Aorta (tissue), 5 donors: ENCODE results near the gene LSP1. TPM values are rescaled to one million over a fixed set of nuclear protein-coding genes. Genes with fewer than 3 reads are reported as not detected.

Experiments used
- ATAC-seq: fragments of 200-7000 bp; cut with Tn5 transposase; one replicate; pipeline ENCODE4 v1.9.1; 2022; ENCODE audit warnings: moderate library complexity; ENCODE audit not compliant: low FRiP score
- DNase-seq, 2 donors: peaks; one replicate each; pipeline ENCODE4 v3.0.0-alpha.2; 2020
- H3K27ac ChIP-seq, 2 donors: one replicate each; pipeline ENCODE4 v1.5.1; 2013; ENCODE audit warnings: low read length in 2 of 2, mild to moderate bottlenecking in 2 of 2, moderate library complexity in 2 of 2, control low read depth in 1 of 2, inconsistent platforms in 1 of 2, low read depth in 1 of 2
- H3K27me3 ChIP-seq, 2 donors: one replicate each; pipeline ENCODE4 v1.6.1; 2013; ENCODE audit warnings: control low read depth in 1 of 2, low read length in 1 of 2, mild to moderate bottlenecking in 1 of 2, moderate library complexity in 1 of 2; ENCODE audit not compliant: insufficient read depth in 2 of 2, control insufficient read depth in 1 of 2
- H3K36me3 ChIP-seq, 2 donors: one replicate each; pipeline ENCODE4 v1.6.1; 2013; ENCODE audit warnings: control low read depth in 1 of 2, low read length in 1 of 2, mild to moderate bottlenecking in 1 of 2; ENCODE audit not compliant: insufficient read depth in 2 of 2, control insufficient read depth in 1 of 2
- H3K4me1 ChIP-seq, 2 donors: one replicate each; pipeline ENCODE4 v1.6.1; 2013; ENCODE audit warnings: low read length in 2 of 2, control low read depth in 1 of 2, mild to moderate bottlenecking in 1 of 2, moderate library complexity in 1 of 2; ENCODE audit not compliant: insufficient read depth in 2 of 2, control insufficient read depth in 1 of 2
- H3K4me3 ChIP-seq, 2 donors: one replicate each; pipeline ENCODE4 v1.5.1; 2013; ENCODE audit warnings: low read length in 2 of 2, control low read depth in 1 of 2, mild to moderate bottlenecking in 1 of 2
- H3K9me3 ChIP-seq: one replicate; pipeline ENCODE4 v1.6.1; 2013; ENCODE audit warnings: mild to moderate bottlenecking, low read length; ENCODE audit not compliant: control insufficient read depth
- WGBS, 2 donors: extraction: QIAGEN DNeasy Blood & Tissue Kit; methylation state at CpG; one replicate each; pipeline ENCODE4 v1.1.7; 2013; 5-methylcytosine and 5-hydroxymethylcytosine counted together
- intact Hi-C, 2 donors: fragments of 100-400 bp; cut with DNase I; formaldehyde crosslinking; loops; one replicate each; pipeline versions ENCODE4 v1.14.2 to v1.15.0; 2022
- polyA plus RNA-seq, 2 donors: library from polyadenylated mRNA; stranded (reverse); fragments of 200-250 nt; gene quantifications; one replicate each; pipeline ENCODE4 v1.2.3, GENCODE V29; 2013
- total RNA-seq, 2 donors: library from RNA; stranded (reverse); fragmentation: NEBNext Ultra II Directional; extraction: Animal tissue kit (Norgen Biotek cat#: 25700); gene quantifications; one replicate each; pipeline ENCODE4 v1.2.1, GENCODE V29; 2021
- donor health status: healthy with polysubstance abuse.
- donor health status: Bipolar disorder and iron deficiency.
- donor health status: DM: no; HTN: no; CAD: no.
- donor health status: DM: no; HTN: no; CAD: no.
- donor health status: DM: yes; HTN: yes; CAD: no.

Gene LSP1
- total and polyA plus RNA-seq, 4 donors, result 12.0 to 128 (median 42.8) TPM

GRCh38 chr11:1822648-1823375 is 30.1 kb upstream of the LSP1 start:
- Histone ChIP-seq H3K36me3 (no peaks in the 10 kb centered on the region), H3K27me3 (no peaks in the 10 kb centered on the region), H3K4me3 (no peak overlapping the region), H3K4me1 (no peaks in the 10 kb centered on the region), H3K9me3 (no peaks in the 10 kb centered on the region), H3K27ac (no peak overlapping the region)
- DNase-seq (no peak), ATAC-seq (no peak)
- WGBS, 2 donors, result 41 to 55% methylated on average over 8 of the region's 8 CpGs
- intact Hi-C loops, result loop anchor here in 1 of 2 donors (5.0 kb wide), 1 partner anchor 56 kb away; no protein-coding TSS in a partner anchor

- H3K27me3 ChIP-seq, result no peaks in the 10 kb centered on the region
- no peak for ATAC-seq
- intact Hi-C loops, result loop anchor here in 1 of 2 donors (5.0 kb wide), 1 partner anchor 56 kb away; no protein-coding TSS in a partner anchor
- H3K36me3 ChIP-seq, result no peaks in the 10 kb centered on the region
- DNase-seq, result no peak
- no peaks in the 10 kb centered on the region for H3K9me3 ChIP-seq
- no peaks in the 10 kb centered on the region for H3K4me1 ChIP-seq
- no peak overlapping the region for H3K4me3 ChIP-seq
- no peak overlapping the region for H3K27ac ChIP-seq
- WGBS, 2 donors, result 94% methylated on average over 19 of the region's 19 CpGs
These were observed 29.3 kb upstream of the LSP1 start for GRCh38 chr11:1823376-1824220.

DNA sequence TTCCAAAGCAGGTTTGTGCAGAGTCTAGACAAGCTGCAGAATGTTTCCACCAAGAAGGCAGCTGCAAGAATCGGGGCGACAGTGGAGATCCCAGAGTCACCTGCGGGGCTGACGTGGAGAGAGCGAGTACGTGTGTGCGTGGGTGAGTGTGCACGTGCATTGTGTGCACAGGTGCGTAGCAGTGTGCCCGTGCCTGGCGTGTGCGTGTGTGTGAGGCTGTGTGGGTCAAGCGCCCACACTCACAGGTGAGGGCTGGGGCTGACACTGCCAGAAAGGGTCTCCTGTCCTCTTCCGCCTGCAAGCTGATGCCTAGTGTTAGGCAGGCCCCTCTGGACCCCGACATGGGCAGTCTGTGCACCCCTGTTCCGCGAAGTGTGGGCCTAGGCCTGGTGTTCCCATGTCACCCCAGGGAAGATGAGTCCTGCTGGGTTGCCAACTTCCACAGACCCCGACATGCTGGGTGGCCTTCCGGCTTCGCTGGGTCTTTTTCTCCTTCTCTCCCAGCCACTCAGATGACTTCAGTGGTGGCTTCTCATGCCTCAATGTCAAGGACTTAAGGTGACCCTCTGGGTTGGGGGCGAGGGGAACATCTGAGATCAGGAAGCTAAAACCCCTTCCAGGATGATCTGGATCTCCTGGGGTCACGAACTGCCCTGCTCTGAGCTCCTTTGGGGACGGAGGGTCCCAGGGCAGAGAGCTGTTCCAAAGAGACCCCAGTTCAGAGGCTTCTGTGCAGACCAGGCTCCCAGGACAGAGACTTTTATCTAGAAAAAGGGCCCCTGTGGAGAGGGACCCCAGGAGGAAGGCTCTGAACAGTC is 28.5 kb upstream of the LSP1 start:
- Histone ChIP-seq H3K4me3 (no peak overlapping the region), H3K36me3 (no peaks in the 10 kb centered on the region), H3K27me3 (no peaks in the 10 kb centered on the region), H3K9me3 (no peaks in the 10 kb centered on the region), H3K27ac (peak overlapping the region in 1 of 2 donors; percentile 91), H3K4me1 (no peaks in the 10 kb centered on the region)
- no peak for ATAC-seq
- WGBS, 2 donors, result 92 to 95% methylated on average over 23 of the region's 23 CpGs
- DNase-seq, result no peak
- intact Hi-C loops, result loop anchor here (5.0 kb wide), 3 partner anchors 57 to 267 kb away; no protein-coding TSS in a partner anchor

GRCh38 chr11:1825039-1825740 is 27.7 kb upstream of the LSP1 start:
- Histone ChIP-seq H3K4me1 (no peaks in the 10 kb centered on the region), H3K9me3 (no peaks in the 10 kb centered on the region), H3K36me3 (no peaks in the 10 kb centered on the region), H3K4me3 (no peak overlapping the region), H3K27ac (peak overlapping the region in 1 of 2 donors; percentile 91), H3K27me3 (no peaks in the 10 kb centered on the region)
- 71 to 83% methylated on average over 26 of the region's 26 CpGs for WGBS, 2 donors
- intact Hi-C loops, result loop anchor here (5.0 kb wide), 2 partner anchors 78 to 268 kb away; no protein-coding TSS in a partner anchor
- no peak for ATAC-seq
- peak; percentile 72 to 80 for DNase-seq

DNA sequence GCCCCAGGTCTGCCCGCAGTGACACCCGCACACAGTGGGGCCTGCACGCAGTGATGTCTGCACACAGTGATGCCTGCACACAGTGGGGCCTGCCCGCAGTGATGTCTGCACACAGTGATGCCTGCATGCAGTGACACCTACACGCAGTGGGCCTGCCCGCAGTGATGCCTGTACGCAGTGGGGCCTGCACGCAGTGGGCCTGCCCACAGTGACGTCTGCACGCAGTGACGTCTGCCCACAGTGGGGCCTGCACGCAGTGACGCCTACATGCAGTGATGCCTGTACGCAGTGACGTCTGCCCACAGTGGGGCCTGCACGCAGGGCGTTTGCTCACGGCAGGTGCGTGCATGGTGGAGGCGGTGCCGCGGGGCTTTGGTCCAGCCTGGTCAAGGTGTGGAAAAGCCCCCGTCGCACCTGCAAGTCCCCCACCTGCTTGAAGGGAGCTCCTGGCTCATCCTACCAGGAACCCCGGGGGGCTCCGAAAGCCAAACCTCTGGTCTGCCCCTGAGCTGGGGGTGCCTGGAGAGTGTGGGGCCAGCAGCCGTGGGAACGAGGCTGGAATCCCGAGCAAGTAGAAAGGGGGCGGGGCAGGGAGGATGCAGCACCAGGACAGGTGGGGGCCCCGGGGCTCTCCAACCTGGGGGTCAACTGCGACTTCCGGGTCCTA is 27.0 kb upstream of the LSP1 start:
- Histone ChIP-seq H3K36me3 (no peaks in the 10 kb centered on the region), H3K4me3 (no peak overlapping the region), H3K9me3 (no peaks in the 10 kb centered on the region), H3K4me1 (no peaks in the 10 kb centered on the region), H3K27me3 (no peaks in the 10 kb centered on the region), H3K27ac (peak overlapping the region; percentile 64 to 91)
- ATAC-seq (no peak), DNase-seq (peak in 1 of 2 donors; percentile 52)
- 82 to 85% methylated on average over 32 to 33 of the region's 33 CpGs for WGBS, 2 donors
- intact Hi-C loops, result loop anchor here (2.0 to 5.0 kb wide), 4 partner anchors 65 to 269 kb away; no protein-coding TSS in a partner anchor

- DNase-seq (peak; percentile 92 to 93), ATAC-seq (peak; percentile 66)
- Histone ChIP-seq H3K36me3 (no peaks in the 10 kb centered on the region), H3K4me1 (no peaks in the 10 kb centered on the region), H3K9me3 (no peaks in the 10 kb centered on the region), H3K27ac (peak overlapping the region; percentile 64 to 91), H3K4me3 (no peak overlapping the region), H3K27me3 (no peaks in the 10 kb centered on the region)
- intact Hi-C loops, result loop anchor here (2.0 to 5.0 kb wide), 4 partner anchors 66 to 269 kb away; no protein-coding TSS in a partner anchor
- 6 to 12% methylated on average over 15 of the region's 15 CpGs for WGBS, 2 donors
These were observed 26.3 kb upstream of the LSP1 start for GRCh38 chr11:1826552-1827094.

- peak overlapping the region; percentile 64 to 91 for H3K27ac ChIP-seq
- H3K9me3 ChIP-seq, result no peaks in the 10 kb centered on the region
- intact Hi-C loops, result loop anchor here (2.0 to 5.0 kb wide), 4 partner anchors 66 to 270 kb away; no protein-coding TSS in a partner anchor
- H3K36me3 ChIP-seq, result no peaks in the 10 kb centered on the region
- peak; percentile 75 for ATAC-seq
- H3K4me3 ChIP-seq, result no peak overlapping the region
- no peaks in the 10 kb centered on the region for H3K27me3 ChIP-seq
- peak; percentile 91 for DNase-seq
- WGBS, 2 donors, result 7 to 10% methylated on average over 27 of the region's 27 CpGs
- H3K4me1 ChIP-seq, result no peaks in the 10 kb centered on the region
These were observed 25.6 kb upstream of the LSP1 start for GRCh38 chr11:1827095-1827813.
